Islet of Langerhans (tissue), 1 donor: Measurements from ENCODE around the gene LUM.
"Not testable (repeated sequence)": the region's sequence is repeated elsewhere in the genome, so short reads cannot be mapped to it uniquely, and the experiment has no call there.

Experiments
- FAIRE-seq: peaks from one replicate; lab custom pipeline; 2011; peaks lifted over from hg19 to GRCh38; lab: Jason Lieb, UNC

The LUM gene

DNA sequence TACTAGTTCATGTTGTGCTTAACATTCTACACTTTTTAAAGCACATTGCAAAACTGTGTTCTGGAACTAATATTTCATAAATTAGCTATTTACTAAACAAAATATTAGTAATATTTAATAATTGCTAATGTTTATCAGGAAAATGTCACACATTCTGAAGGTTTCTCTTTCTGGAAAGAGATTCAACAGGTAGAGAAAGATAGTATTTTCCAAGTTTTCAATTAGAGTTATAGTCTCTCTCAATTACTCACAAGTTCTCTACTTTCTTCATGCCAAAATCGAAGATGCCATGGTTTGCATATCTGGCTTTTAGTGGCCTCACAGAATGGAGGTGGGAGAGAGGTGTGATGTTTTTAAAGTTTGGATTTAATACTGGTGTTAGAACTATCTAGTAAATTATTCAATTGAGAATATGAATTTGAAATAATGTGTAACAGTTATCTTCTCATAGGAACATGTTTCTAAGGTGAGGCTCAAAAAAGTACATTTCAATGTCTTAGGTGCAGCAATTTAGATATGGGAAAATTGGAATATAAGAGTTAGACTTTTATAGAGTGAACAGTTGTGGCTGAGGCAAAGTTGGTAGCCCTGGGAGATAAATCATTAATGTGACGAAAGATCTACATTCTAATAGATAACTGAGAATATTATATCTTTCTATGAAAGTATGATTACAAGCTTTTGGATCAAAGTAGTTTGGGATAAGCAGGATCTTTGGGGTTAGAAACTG is 1.5 kb downstream of the LUM start:
- no peak for FAIRE-seq

DNA sequence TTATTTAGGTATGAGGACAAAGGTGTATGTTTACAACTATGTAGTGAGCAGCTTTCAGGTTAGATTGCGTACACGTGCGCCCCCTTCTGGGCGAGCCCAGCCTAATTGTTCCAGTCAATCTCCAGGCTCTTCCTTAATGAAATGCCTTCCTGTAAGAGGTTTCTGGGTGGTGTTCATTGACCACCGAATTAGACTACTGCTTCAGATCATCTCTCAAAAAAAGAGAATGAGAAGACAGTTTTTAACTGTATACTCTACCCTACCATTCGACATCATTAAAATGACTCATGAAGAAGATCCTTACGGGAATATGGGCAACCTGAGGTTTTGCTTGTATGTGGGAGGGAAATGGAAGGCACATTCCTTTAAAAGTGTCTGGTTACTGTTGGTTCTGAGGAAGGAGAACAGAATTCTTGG is 2.1 kb downstream of the LUM start:
- no peak for FAIRE-seq

DNA sequence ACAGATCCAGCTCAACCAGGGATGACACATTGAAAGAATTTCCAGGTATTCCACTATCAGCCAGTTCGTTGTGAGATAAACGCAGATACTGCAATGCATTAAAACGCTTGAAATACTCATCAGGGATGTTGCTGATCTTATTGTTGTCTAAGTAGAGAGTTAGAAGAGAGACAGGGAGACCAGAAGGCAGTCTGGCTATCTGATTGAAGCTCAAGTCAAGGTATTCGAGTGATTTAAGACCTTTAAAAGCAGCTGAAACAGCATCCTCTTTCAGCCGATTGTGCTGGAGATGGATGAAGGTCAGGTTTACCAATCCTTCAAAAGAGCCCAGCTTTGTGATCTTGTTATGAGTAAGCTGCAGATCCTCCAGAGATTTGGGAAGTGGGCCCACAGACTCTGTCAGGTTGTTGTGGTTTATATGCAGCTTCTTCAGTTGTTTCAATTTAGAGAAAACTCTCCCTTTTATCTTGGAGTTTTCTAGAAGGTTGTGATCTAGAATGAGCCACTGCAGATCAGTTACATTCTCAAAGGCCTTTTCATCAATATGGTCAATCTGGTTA is 3.0 kb downstream of the LUM start:
- FAIRE-seq = no peak

DNA sequence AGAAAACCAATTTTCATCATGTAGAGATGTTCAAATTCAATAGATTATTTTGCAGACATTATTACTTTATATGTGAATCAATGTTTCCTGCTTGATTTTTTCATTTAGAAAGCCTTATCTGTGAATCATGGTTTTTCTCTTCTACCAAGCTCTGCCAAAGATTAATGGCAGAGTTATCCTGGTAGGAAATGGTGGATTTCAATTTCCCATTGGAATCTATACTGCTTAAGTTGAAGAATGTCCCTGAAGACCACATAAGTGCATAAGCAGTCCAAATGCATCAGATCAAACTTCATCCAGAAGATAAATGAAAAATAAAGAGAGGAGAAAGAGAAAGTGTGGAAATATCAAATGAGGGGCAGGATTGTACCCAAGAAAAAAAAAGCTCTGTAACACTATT is 5.0 kb downstream of the LUM start:
- no peak for FAIRE-seq

DNA sequence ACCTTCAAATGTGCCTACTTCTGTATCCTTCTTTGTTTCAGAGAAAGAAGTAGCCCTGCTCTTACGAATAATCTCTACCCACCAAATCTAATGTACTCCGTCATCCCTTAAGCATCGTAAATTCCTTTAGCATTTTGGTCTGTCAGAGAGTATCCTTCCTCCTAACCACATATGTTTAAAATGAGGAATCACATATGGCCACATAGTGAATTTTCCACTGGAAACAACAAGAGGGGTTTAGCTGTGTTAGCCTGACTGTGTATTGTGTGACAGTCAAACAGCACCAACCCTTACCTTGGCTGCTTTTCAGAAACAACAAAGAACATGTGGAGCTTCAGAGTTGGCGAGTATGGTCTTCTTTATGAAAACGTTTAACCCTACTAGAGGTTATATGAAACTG is 5.5 kb downstream of the LUM start:
- no peak for FAIRE-seq

DNA sequence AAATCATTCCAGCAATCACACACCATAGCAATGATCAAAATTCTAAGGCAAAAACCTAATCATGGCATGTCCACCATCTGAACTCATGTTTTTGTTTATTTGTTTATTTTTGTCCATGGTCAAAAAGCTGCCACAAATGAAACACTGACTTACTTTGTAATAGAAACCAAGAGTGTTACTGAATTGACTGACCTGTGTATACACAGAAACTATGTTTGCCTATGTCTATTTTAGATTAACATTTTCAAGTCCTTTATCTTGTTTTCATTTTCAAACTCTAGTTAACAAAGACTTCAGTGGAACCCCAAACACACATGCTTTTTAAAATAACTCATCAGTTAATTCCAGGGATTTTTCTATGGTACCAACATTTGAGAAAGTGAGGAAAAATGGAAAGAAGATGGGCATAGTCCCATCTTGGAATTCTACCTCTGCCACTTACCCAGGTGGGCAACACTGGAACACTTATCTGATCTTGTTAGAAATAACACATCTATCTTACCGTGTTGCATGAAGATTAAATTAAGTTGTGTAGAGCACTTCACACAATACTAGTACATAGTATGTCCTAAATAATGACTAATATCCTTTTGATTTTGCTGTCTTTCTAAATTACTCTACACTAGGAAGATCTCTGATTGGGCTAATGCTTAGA is 6.4 kb downstream of the LUM start:
- FAIRE-seq = no peak

DNA sequence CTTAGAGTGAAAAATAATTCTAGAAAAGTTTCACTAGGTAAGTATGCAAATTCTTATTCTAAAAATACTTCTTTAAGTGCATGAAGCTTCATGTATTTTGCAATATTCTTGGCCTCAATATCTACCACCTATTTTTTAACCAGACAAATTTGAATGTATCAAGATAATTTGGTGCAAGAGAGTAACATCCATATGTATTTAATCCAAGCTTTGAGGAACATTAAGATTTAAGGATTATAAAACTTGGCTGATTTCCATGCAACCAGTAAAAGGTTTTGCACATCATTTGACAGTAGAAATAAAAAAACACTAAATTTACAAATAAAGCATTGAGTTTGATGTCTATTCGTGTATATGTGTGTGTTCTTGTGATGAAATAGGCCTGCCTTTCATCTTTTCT is 7.7 kb downstream of the LUM start:
- FAIRE-seq = no peak

DNA sequence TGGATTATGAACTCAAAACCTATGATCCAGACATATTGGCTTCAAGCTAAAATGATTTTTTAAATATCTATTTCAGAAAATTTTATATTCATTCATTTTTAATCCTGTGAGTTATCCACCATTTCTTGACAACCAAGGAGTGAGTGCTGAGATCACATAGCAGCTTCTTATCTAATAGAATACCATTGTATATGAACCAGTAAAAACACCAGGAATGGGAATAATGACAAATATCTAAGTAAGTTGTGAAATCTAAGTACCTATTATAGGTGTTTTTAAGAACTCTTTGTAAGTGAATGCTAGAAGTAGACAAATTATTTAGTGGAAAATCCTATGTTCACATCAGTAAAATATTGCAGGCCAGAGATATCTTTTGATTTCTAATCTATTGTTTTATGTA is 8.2 kb downstream of the LUM start:
- FAIRE-seq = no peak

DNA sequence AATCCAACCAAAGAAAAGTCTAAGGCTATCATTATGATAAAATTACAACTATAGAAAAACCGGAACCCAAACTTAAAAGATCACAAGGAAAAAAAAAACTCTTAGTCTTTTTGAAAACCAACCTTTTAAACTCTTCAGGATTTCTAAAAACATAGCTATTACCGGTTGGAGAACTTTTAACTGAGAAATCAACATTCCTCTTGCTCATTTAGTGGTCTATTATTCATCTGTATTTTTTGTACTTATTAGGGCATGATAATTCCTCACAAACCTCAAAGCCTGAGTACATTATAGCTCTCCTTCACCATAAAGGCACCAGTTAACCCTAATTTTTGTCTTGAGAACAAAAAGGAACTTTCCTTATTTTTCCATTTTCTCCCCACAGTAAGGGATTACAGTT is 10.4 kb downstream of the LUM start:
- no peak for FAIRE-seq

DNA sequence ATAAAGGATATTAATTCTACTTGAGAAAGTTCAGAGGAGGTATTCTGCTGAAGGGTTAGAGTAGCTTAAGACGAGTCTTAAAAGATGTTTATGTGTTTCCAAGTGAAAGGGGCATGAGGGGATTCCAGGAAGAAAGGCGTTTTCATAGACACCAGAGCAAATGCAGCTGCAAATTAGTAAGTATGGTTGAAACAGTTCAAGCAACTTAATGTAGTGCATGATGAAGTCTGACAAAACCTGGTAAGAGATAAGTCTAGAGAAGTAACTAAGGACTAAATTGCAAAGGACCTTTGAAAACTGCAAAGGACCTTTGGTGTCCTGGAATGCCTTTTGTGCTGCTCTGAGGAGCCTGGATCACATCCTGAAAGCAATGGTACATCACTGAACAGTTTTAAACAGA is 11.5 kb downstream of the LUM start:
- FAIRE-seq = no peak

DNA sequence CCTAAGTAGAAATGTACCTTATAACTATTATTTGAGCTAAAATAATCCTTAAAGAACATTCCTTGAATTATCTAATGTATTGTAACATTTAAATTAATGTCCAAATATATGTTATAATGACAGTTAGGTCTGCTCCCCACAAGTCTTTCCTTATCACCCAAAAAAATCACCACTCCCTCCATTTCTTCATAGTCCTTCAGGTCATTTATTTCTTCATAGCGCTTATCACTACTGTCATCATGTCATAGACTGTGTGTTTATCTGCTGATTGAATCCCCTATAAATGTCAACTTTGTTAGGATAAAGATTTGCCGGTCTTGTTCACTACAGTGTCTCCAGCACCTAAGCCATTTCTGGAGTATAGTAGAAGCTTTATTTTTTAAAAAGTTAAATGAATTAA is 12.0 kb downstream of the LUM start:
- no peak for FAIRE-seq

DNA sequence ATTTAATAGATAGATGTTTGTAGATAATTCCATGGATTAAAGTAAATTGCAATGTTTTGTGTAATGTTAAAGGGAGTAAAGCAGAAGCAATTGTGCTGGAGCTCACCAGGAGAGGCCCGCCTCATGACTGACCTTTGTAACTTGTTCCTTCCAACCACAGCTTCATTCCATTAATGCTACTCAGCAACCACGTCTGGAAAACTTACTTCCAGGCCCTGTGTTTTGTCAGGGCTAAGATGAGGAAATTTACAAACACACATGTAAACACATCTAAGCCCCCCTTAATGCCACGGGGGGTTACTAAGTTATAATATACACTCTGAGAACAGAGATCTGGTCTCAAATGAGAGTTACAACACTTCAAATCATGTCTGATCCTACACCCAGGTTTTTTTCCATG is 12.4 kb downstream of the LUM start:
- no peak for FAIRE-seq

DNA sequence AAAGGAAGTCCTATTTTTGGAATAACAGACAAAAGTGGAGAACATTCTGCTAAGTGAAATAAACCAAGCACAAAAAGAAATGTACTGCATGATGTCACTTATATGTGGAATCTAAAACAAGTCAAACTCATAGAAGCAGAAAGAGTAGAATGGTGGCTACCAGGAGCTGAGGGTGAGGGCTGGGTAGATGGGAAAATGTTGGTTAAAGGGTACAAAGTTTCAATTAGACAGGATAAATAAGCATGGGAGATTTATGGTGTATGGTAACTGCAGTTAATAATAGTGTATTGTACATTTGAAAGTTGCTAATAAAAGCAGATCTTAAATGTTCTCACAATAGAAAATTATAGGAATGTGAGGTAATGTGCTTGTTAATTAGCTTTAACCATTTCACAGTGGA is 12.8 kb downstream of the LUM start:
- no peak for FAIRE-seq

DNA sequence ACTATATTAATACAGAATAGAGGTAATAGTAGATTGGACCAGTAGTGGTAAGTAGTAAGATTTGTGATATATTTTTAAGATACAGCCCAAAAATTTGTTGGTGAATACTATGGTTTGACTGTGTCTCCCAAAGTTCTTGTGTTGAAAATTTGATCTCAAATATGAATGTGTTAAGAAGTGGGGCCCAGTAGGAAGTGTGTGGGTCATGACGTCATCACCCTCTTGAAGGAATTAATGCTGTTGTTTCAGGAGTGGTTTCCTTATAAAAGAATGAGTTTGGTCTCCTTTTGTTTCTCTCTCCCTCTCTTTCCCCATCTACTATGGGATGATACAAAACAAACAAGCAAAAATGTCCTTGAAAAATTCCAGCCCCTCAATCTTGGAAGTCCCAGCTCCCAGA is 16.3 kb downstream of the LUM start:
- FAIRE-seq = no peak

DNA sequence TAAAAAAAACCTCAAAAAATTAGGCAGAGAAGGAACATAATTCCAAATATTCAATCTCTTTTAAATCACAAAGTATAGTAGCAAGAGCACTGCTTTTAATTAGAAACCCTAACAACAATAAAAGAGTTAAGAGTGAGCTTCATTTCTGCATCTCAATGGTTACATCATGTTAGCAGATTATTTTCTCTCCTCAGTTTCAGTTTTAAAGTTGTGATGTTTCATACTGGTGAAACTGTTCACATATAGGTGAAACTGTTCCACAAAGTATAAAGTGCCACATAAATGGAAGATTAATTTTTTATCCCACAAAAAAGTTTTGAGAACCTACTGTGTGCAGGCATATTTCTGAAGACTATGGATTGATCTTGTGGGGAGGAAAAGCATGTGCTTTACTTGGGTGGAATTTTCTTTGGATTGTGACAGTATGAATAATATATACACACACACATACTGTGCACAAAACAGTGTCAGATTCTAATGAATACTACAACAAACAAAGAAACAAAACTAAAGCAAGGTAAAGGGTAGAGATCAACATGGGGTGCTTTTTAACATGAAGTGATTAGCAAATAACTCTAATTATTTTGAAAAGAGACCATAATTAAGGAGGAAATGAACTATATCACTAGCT is 17.1 kb downstream of the LUM start:
- no peak for FAIRE-seq

DNA sequence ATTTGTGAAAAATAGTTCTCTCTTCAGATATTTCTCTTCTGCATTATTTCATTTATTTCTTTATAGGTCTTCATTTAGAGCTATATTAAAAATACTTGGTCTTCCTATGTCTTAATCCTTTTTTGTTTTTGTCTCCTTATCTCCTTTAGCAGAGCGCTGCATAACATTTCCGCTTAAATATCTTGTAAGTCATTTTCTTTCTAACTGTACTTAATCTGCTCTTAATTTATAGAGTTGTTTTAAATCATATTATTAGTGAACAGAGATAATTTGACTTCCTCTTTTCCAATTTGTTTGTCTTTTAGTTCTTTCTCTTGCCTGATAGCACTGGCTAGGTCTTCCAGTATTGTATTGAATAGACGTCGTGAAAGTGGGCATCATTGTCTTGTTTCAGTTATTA is 18.0 kb downstream of the LUM start:
- no peak for FAIRE-seq

DNA sequence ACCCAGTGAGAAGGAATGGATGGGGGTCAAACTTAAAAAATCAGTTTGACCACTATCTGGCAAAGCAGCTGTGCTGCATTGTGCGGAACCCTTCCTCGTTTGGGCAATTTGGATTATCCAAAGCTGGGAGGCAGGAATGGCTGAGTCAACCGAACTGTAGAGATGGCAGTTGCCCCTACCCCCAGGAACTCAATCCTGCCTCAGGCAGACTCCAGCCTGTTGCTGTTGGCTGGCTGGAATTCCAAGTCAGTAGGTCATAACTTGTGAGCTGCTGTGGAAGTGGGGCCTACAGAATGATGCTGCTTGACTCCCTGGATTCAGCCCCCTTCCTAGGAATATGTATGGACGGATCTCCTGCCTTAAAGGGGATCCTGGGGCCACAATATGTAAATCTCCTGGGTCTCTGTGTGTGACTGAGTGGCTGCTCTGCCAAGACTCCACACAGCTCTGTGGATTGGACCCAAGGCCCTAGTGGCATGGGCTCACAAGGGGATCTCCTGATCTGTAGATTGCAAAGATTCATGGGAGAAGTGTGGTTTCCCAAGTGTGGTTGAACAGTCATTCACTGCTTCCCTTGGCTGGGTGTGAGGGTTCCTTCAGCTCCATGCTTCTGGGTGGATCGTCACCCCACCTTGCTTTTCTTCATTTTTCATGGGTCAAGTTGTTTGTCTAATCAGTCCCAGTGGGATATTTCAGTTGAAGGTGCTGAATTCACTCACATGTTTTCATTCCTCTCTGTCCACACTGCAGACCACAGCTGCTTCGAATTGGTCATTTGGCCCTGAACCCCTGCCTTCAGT is 19.2 kb downstream of the LUM start:
- no peak for FAIRE-seq

DNA sequence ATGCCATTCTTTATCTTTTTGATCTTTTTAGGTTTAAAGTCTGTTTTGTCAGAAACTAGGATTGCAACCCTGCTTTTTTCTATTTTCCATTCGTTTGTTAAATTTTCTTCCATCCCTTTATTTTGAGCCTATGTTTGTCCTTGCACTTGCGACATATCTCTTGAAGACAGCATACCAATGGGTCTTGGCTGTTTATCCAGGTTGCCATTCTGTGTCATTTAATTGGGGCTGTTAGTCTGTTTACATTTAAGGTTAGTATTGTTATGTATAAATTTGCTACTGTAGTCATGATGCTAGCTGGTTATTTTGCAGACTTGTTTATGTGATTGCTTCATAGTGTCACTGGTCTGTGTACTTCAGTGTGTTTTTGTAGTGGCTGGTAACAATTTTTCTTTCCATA is 21.3 kb downstream of the LUM start:
- FAIRE-seq = not testable (repeated sequence)

DNA sequence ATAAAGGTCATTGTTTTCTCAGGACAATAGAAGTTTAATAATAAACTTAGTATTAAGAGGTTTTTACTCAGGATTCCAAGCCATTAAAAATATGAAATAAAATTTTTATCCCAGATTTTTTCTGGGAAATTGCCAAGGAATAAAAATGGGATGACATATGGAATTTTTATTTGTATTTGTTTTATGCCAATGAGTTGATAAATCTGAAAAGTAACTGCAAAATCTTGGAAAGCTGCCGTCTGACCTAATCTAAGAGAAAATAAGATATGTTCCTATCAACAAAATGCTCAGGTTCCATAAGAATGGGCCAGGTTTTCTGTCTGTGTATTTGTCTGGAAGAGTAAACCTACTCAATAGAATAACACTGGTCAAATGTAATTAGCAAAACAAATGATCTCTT is 31.3 kb downstream of the LUM start:
- FAIRE-seq = no peak

DNA sequence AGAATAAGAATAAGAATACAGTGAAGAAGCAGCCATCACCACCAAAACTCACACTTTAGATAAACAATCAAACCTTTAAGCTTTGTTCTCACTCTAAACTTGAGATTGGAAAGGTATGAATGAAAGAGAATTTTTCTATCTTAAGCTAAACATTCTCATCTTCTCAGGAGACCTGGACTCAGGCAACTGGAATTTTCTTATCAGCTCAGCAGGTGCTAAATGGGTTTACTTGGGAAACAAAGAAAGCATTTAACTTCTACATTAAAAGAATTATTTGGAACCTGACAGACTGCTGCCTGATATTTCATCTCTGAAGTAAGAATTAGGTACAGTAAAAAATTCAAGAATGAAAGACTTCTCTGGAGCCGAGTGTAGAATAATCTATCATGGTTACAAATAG is 32.8 kb downstream of the LUM start:
- FAIRE-seq = no peak

DNA sequence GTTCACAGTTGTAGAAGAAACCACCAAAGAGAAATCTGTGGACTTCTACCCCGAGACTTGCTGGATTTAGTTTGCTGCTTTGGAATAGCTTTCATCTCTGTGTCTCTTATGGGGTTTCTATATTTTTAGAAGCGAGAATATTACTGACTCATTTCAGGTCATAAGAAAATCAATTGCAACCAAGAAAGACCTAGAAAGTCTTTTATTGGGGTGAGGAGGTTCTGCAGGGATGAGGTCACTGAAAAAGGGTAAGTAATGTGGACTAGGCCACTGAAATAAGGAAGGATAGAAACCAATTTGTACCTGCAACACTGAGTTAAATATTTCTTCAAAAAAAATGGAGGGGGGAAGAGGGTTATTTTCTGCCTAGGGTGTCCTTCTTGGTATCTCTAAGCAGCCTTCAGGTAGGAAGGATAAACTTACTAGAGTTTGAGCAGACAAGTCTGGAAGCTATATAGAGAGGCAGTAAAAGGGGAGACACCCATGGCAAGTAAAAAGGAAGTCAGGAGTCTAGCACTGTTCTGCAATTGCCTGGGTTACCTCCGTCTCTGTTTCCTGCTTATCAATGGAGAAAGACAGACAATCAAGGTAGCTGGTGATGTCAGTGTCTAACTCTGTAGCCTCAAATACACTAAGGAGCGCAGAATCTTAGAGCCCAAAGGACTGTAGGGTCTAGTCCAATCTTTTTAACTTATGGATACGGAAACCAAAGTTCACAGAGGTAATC is 33.9 kb downstream of the LUM start:
- FAIRE-seq = no peak

DNA sequence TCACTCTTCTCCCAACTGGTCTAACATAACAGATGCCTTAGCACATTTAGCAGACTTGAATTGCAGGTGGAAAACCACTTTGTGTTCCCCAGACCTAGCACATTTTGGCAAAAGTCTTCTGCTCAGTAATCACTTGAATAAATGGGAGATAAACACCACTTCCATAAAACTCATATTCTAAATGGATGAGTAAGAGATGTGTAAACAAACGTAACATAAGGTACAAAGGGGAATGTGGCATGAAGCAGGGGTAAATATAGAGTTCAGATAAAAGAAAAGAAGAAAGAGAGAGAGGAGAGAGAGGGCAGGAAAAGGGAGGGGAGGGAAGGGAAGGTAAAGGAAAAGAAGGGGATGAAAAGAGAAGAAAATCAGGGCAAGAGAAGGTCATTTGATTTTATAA is 36.4 kb downstream of the LUM start:
- no peak for FAIRE-seq
